SK-N-SH (cell line): Measurements from ENCODE around the gene DHRS12. TPM values are rescaled to one million over a fixed set of nuclear protein-coding genes. Genes with fewer than 3 reads are reported as not detected.

Experiments used
- CTCF ChIA-PET: fragments of 300-600, 350-600 bp; formaldehyde crosslinking; extraction: SDS; loops from one replicate; lab custom pipeline; 2021; lab: Yijun Ruan, JAX
- POLR2A ChIA-PET: fragments of 350-600 bp; sonication (Branson Sonifier 250); formaldehyde crosslinking; extraction: SDS; loops from one replicate; lab custom pipeline; 2020; ENCODE audit warnings: antibody characterized with exemption, inconsistent platforms; lab: Yijun Ruan, JAX
- DNase-seq: peaks from one replicate; pipeline ENCODE4 v3.0.0; 2012
- H2AFZ ChIP-seq: fragments of 200-600 bp; sonication (generic); 2 replicates; pipeline ENCODE4 v1.8.1; 2016; ENCODE audit warnings: antibody characterized with exemption, mild to moderate bottlenecking, low read depth
- H3F3A ChIP-seq: fragments of 200-600 bp; sonication (generic); replicated peaks from 2 replicates; pipeline ENCODE3; 2016; ENCODE audit warnings: antibody characterized with exemption, mild to moderate bottlenecking; ENCODE audit not compliant: insufficient read depth
- H3K27ac ChIP-seq, 2 experiments: fragments of 200-500 bp in 1 of 2; fragments of 200-600 bp in 1 of 2; sonication (Bioruptor generic) in 1 of 2; sonication (generic), shearing (Covaris generic) in 1 of 2; 2 replicates each; pipeline versions ENCODE4 v1.5.1 to v1.6.1; 2014 to 2016; ENCODE audit warnings: low read depth in 2 of 2, inconsistent platforms in 1 of 2, low read length in 1 of 2, mild to moderate bottlenecking in 1 of 2, mixed read lengths in 1 of 2
- H3K27me3 ChIP-seq: fragments of 200-600 bp; sonication (generic), shearing (Covaris generic); 2 replicates; pipeline ENCODE4 v1.6.1; 2016; ENCODE audit warnings: mixed run types; ENCODE audit not compliant: insufficient read depth
- H3K36me3 ChIP-seq, 2 experiments: fragments of 200-500 bp in 1 of 2; fragments of 200-600 bp in 1 of 2; sonication (Bioruptor generic) in 1 of 2; sonication (generic) in 1 of 2; replicated peaks in 1 of 2; 2 replicates each; pipeline versions ENCODE3 to v1.5.1; 2014 to 2016; ENCODE audit warnings: low read length in 1 of 2, mild to moderate bottlenecking in 1 of 2; ENCODE audit not compliant: insufficient read depth in 2 of 2, control insufficient read depth in 1 of 2
- H3K4me1 ChIP-seq, 2 experiments: fragments of 200-500 bp in 1 of 2; fragments of 200-600 bp in 1 of 2; sonication (Bioruptor generic) in 1 of 2; sonication (generic), shearing (Covaris generic) in 1 of 2; 2 replicates each; pipeline versions ENCODE4 v1.5.1 to v1.6.1; 2014 to 2016; ENCODE audit warnings: low read depth in 1 of 2, low read length in 1 of 2, mixed run types in 1 of 2; ENCODE audit not compliant: insufficient read depth in 2 of 2, control insufficient read depth in 1 of 2
- H3K4me2 ChIP-seq: fragments of 200-600 bp; sonication (generic), shearing (Covaris generic); 2 replicates; pipeline ENCODE4 v1.6.1; 2017; ENCODE audit warnings: mixed run types
- H3K4me3 ChIP-seq, 2 experiments: fragments of 200-500 bp in 1 of 2; fragments of 200-600 bp in 1 of 2; sonication (Bioruptor generic) in 1 of 2; sonication (generic), shearing (Covaris generic) in 1 of 2; 2 replicates each; pipeline versions ENCODE4 v1.5.1 to v1.8.1; 2014 to 2016; ENCODE audit warnings: low read depth in 2 of 2, inconsistent platforms in 1 of 2, low read length in 1 of 2, mild to moderate bottlenecking in 1 of 2, mixed read lengths in 1 of 2, moderate library complexity in 1 of 2
- H3K79me2 ChIP-seq: fragments of 200-600 bp; sonication (generic); 2 replicates; pipeline ENCODE4 v1.8.1; 2017; ENCODE audit warnings: mild to moderate bottlenecking; ENCODE audit not compliant: insufficient read depth
- H3K9ac ChIP-seq: fragments of 200-600 bp; sonication (generic); 2 replicates; pipeline ENCODE4 v1.6.1; 2017; ENCODE audit warnings: mixed run types
- H3K9me2 ChIP-seq: fragments of 200-600 bp; sonication (generic); 2 replicates; pipeline ENCODE4 v1.6.1; 2017; ENCODE audit warnings: mixed run types
- H3K9me3 ChIP-seq: fragments of 200-600 bp; sonication (generic); 2 replicates; pipeline ENCODE4 v1.6.1; 2017; ENCODE audit warnings: mixed run types, mild to moderate bottlenecking, moderate library complexity
- H4K20me1 ChIP-seq: fragments of 200-600 bp; sonication (generic); 2 replicates; pipeline ENCODE4 v1.6.1; 2017; ENCODE audit warnings: mild to moderate bottlenecking, mixed run types; ENCODE audit not compliant: insufficient read depth
- CHD2 ChIP-seq: fragments of 150-350 bp; IDR thresholded peaks from 2 replicates; pipeline ENCODE4 v1.6.1; 2018; ENCODE audit warnings: low read length; ENCODE audit not compliant: partially characterized antibody
- ELF1 ChIP-seq: IDR thresholded peaks from 2 replicates; pipeline ENCODE4 v1.4.0; 2012
- FOSL2 ChIP-seq: IDR thresholded peaks from 2 replicates; pipeline ENCODE4 v1.4.0; 2012; ENCODE audit warnings: low read depth, mild to moderate bottlenecking, moderate library complexity, borderline replicate concordance
- FOXJ3 ChIP-seq: sonication (generic); formaldehyde crosslinking; IDR thresholded peaks from 2 replicates; pipeline ENCODE4 v1.5.1; 2020; ENCODE audit warnings: mild to moderate bottlenecking, missing genetic modification reagents
- FOXM1 ChIP-seq: IDR thresholded peaks from 2 replicates; pipeline ENCODE4 v1.4.0; 2012; ENCODE audit warnings: low read depth, mild to moderate bottlenecking
- JUND ChIP-seq: IDR thresholded peaks from 2 replicates; pipeline ENCODE4 v1.4.0; 2012
- MEF2A ChIP-seq: IDR thresholded peaks from 2 replicates; pipeline ENCODE4 v1.4.0; 2012; ENCODE audit warnings: low read depth, borderline replicate concordance
- MXI1 ChIP-seq: IDR thresholded peaks from 2 replicates; pipeline ENCODE4 v1.6.1; 2012; ENCODE audit warnings: mild to moderate bottlenecking, low read depth, low read length, improper control_type of control experiment
- RAD21 ChIP-seq: IDR thresholded peaks from 2 replicates; pipeline ENCODE4 v1.6.1; 2012; ENCODE audit warnings: mild to moderate bottlenecking, low read length
- RCOR1 ChIP-seq: fragments of 150-350 bp; IDR thresholded peaks from 2 replicates; pipeline ENCODE4 v1.6.1; 2017; ENCODE audit warnings: antibody characterized with exemption, low read length
- RFX5 ChIP-seq: IDR thresholded peaks from 2 replicates; pipeline ENCODE4 v1.6.1; 2012; ENCODE audit warnings: mild to moderate bottlenecking, improper control_type of control experiment, low read length
- RXRA ChIP-seq: IDR thresholded peaks from 2 replicates; pipeline ENCODE4 v1.4.0; 2012; ENCODE audit warnings: low read depth, mild to moderate bottlenecking, borderline replicate concordance
- TEAD4 ChIP-seq: IDR thresholded peaks from 2 replicates; pipeline ENCODE4 v1.4.0; 2012; ENCODE audit warnings: mild to moderate bottlenecking, borderline replicate concordance; ENCODE audit not compliant: insufficient read depth
- WGBS: methylation state at CpG from one replicate; pipeline ENCODE4 v1.1.6; 2017; ENCODE audit warnings: low lambda C conversion rate; 5-methylcytosine and 5-hydroxymethylcytosine counted together
- polyA plus RNA-seq, 3 experiments: library from polyadenylated mRNA; depleted of rRNA; stranded (reverse); fragments of >200 nt; gene quantifications; 2 replicates each; pipeline ENCODE4 v1.2.3, GENCODE V29; 2012
- TF ChIP-seq, protein P1 (sequence below): IDR thresholded peaks from 2 replicates; pipeline ENCODE4 v1.4.0; 2012; ENCODE audit warnings: low read depth
- TF ChIP-seq, protein P2 (sequence below): IDR thresholded peaks from 2 replicates; pipeline ENCODE4 v1.4.0; 2012; ENCODE audit warnings: low read depth, borderline replicate concordance
- TF ChIP-seq, protein P3 (sequence below): fragments of 200-600 bp; sonication (generic); IDR thresholded peaks from 2 replicates; pipeline ENCODE4 v1.6.1; 2017; ENCODE audit warnings: antibody characterized with exemption, mild to moderate bottlenecking, moderate library complexity
- TF ChIP-seq, protein P4 (sequence below): IDR thresholded peaks from 2 replicates; pipeline ENCODE4; 2012
- TF ChIP-seq, protein P5 (sequence below): IDR thresholded peaks from 2 replicates; pipeline ENCODE4 v1.4.0; 2012; ENCODE audit warnings: low read depth, borderline replicate concordance

Gene DHRS12
- polyA plus RNA-seq, 1 of the 3 experiments (the other 2 are of a cell fraction) = 9.6 TPM

DNA sequence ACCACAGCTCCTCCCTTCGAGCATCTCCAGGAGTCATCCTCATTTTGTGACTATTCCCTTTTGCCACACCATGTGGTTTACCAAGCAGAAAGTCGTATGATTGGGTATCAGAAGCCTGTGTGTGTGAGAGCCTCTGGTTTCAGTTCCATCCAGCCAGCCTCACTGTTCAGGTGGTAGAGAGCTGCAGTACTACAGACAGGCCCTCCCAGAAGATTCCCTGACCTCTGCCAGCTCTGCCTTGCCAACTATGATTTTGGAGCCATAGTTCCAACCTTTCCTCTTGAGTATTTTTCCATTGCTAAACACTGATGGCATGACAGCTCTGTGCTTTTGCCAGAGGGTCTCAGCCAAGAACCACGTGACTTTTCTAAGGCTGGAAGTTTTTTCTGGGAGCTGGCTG is 82.5 kb downstream of the DHRS12 start:
- no peak overlapping the region for H3K4me3 ChIP-seq
- H2AFZ ChIP-seq = no peak overlapping the region
- no peaks in the 10 kb centered on the region for H4K20me1 ChIP-seq
- H3K27ac ChIP-seq = no peak overlapping the region; a peak in 1 of 4 replicates
- H3K27me3 ChIP-seq = no peaks in the 10 kb centered on the region
- H3K9me2 ChIP-seq = no peaks in the 10 kb centered on the region
- DNase-seq = no peak
- H3K9me3 ChIP-seq = no peaks in the 10 kb centered on the region
- H3K36me3 ChIP-seq = peaks cover 0 to 6% of the 10 kb centered on the region in 2 experiments
- H3F3A ChIP-seq = peaks cover 8% of the 10 kb centered on the region
- TF ChIP-seq, protein P1, sequence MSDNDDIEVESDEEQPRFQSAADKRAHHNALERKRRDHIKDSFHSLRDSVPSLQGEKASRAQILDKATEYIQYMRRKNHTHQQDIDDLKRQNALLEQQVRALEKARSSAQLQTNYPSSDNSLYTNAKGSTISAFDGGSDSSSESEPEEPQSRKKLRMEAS = no peak
- TF ChIP-seq RCOR1 = no peak
- TF ChIP-seq, protein P2, sequence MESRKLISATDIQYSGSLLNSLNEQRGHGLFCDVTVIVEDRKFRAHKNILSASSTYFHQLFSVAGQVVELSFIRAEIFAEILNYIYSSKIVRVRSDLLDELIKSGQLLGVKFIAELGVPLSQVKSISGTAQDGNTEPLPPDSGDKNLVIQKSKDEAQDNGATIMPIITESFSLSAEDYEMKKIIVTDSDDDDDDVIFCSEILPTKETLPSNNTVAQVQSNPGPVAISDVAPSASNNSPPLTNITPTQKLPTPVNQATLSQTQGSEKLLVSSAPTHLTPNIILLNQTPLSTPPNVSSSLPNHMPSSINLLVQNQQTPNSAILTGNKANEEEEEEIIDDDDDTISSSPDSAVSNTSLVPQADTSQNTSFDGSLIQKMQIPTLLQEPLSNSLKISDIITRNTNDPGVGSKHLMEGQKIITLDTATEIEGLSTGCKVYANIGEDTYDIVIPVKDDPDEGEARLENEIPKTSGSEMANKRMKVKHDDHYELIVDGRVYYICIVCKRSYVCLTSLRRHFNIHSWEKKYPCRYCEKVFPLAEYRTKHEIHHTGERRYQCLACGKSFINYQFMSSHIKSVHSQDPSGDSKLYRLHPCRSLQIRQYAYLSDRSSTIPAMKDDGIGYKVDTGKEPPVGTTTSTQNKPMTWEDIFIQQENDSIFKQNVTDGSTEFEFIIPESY = no peak
- TF ChIP-seq, protein P3, sequence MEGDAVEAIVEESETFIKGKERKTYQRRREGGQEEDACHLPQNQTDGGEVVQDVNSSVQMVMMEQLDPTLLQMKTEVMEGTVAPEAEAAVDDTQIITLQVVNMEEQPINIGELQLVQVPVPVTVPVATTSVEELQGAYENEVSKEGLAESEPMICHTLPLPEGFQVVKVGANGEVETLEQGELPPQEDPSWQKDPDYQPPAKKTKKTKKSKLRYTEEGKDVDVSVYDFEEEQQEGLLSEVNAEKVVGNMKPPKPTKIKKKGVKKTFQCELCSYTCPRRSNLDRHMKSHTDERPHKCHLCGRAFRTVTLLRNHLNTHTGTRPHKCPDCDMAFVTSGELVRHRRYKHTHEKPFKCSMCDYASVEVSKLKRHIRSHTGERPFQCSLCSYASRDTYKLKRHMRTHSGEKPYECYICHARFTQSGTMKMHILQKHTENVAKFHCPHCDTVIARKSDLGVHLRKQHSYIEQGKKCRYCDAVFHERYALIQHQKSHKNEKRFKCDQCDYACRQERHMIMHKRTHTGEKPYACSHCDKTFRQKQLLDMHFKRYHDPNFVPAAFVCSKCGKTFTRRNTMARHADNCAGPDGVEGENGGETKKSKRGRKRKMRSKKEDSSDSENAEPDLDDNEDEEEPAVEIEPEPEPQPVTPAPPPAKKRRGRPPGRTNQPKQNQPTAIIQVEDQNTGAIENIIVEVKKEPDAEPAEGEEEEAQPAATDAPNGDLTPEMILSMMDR = no peak
- TF ChIP-seq RXRA = no peak
- no peak for TF ChIP-seq RFX5
- TF ChIP-seq, all 33 proteins: peak for 0
- POLR2A ChIA-PET = no interaction called here
- Histone ChIP-seq H3K9ac (no peak overlapping the region), H3K79me2 (no peaks in the 10 kb centered on the region), H3K4me1 (peaks cover 2 to 3% of the 10 kb centered on the region in 2 experiments; a peak in 2 of 4 replicates), H3K4me2 (no peak overlapping the region)
- CTCF ChIA-PET = interaction anchor here (1.3 to 2.6 kb wide), 2 partner anchors 10 to 277 kb away, joined by 3 to 7 read pairs; no protein-coding TSS in a partner anchor
- WGBS = 78% methylated on average over 3 of the region's 3 CpGs

DNA sequence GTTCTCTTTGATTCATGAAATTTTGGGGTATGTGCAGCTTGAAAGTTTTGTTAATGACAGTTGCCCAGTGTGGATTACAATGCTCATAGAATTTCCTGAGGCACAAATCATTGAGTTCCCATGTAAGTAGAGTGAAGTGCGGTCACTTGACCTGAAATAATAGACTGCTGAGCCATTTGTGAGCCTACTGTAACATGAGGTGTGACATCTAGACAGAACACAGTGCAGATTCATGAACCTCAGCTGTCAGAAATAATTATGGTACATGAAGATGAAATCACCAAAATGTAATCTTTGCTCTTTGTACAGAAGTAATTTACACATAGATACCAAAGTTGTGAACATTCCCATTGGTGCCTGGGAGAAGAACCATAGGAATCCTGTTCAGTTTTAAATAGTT is 84.6 kb downstream of the DHRS12 start:
- WGBS = 100% methylated on average over 1 of the region's 1 CpG
- CTCF ChIA-PET = interaction anchor here (0.8 to 2.6 kb wide), 2 partner anchors 12 to 243 kb away, joined by 3 to 7 read pairs; no protein-coding TSS in a partner anchor
- TF ChIP-seq FOSL2 = no peak
- TF ChIP-seq MXI1 = no peak
- no peak for TF ChIP-seq CHD2
- TF ChIP-seq TEAD4 = no peak
- TF ChIP-seq, protein P4, sequence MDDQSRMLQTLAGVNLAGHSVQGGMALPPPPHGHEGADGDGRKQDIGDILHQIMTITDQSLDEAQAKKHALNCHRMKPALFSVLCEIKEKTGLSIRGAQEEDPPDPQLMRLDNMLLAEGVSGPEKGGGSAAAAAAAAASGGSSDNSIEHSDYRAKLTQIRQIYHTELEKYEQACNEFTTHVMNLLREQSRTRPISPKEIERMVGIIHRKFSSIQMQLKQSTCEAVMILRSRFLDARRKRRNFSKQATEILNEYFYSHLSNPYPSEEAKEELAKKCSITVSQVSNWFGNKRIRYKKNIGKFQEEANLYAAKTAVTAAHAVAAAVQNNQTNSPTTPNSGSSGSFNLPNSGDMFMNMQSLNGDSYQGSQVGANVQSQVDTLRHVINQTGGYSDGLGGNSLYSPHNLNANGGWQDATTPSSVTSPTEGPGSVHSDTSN = no peak
- no peak for TF ChIP-seq FOXJ3 (CRISPR knock-in tag)
- TF ChIP-seq, protein P5, sequence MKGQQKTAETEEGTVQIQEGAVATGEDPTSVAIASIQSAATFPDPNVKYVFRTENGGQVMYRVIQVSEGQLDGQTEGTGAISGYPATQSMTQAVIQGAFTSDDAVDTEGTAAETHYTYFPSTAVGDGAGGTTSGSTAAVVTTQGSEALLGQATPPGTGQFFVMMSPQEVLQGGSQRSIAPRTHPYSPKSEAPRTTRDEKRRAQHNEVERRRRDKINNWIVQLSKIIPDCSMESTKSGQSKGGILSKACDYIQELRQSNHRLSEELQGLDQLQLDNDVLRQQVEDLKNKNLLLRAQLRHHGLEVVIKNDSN = no peak
- TF ChIP-seq JUND = no peak
- no peak for TF ChIP-seq FOXM1
- TF ChIP-seq RXRA = no peak
- no peak for TF ChIP-seq RFX5
- TF ChIP-seq ELF1 = no peak
- TF ChIP-seq MEF2A = no peak
- TF ChIP-seq RAD21 = no peak
- no peak for DNase-seq
- Histone ChIP-seq H3K4me1 (peaks cover 0 to 2% of the 10 kb centered on the region in 2 experiments; a peak in 1 of 4 replicates), H3K4me2 (no peak overlapping the region), H3K27ac (no peak overlapping the region), H3K79me2 (no peaks in the 10 kb centered on the region), H3K4me3 (no peak overlapping the region), H3K36me3 (peaks cover 0 to 6% of the 10 kb centered on the region in 2 experiments), H2AFZ (no peak overlapping the region), H4K20me1 (no peaks in the 10 kb centered on the region), H3K9me2 (no peaks in the 10 kb centered on the region), H3K9me3 (no peaks in the 10 kb centered on the region), H3K27me3 (no peaks in the 10 kb centered on the region), H3K9ac (no peak overlapping the region), H3F3A (peaks cover 10% of the 10 kb centered on the region)
- POLR2A ChIA-PET = no interaction called here
